H1 (cell line): ENCODE measurements around the gene ACTR8. TPM values are rescaled to one million over a fixed set of nuclear protein-coding genes. Genes with fewer than 3 reads are reported as not detected.

ENCODE experiments used
- CTCF ChIA-PET: fragments of 300-600 bp; sonication (Branson Sonifier 250); formaldehyde crosslinking; loops from one replicate; lab custom pipeline; 2021; ENCODE audit not compliant: partially characterized antibody; lab: Charles Lee
- POLR2A ChIA-PET: fragments of 300-600 bp; sonication (Branson Sonifier 250); formaldehyde crosslinking; loops from one replicate; lab custom pipeline; 2021; ENCODE audit warnings: inconsistent platforms; ENCODE audit not compliant: partially characterized antibody; lab: Charles Lee
- DNase-seq, 2 experiments: peaks; one replicate each; pipeline versions ENCODE4 v3.0.0 to v3.0.0-alpha.2; 2010 to 2022; ENCODE audit warnings: low spot score in 2 of 2, low read depth in 1 of 2, mixed read lengths in 1 of 2
- FAIRE-seq: peaks from 2 replicates; lab custom pipeline; 2011; peaks lifted over from hg19 to GRCh38; lab: Jason Lieb, UNC
- H2AFZ ChIP-seq: 2 replicates; pipeline ENCODE4 v1.8.1; 2012; ENCODE audit warnings: low read length, inconsistent platforms
- H2AK5ac ChIP-seq: 2 replicates; pipeline ENCODE4 v1.6.1; 2013; ENCODE audit warnings: low read depth, low read length
- H2BK120ac ChIP-seq: replicated peaks from 2 replicates; pipeline ENCODE3; 2013; ENCODE audit warnings: low read depth, low read length, inconsistent platforms
- H2BK12ac ChIP-seq: 2 replicates; pipeline ENCODE4 v1.6.1; 2013; ENCODE audit warnings: low read depth, low read length
- H2BK15ac ChIP-seq: 2 replicates; pipeline ENCODE4 v1.6.1; 2013; ENCODE audit warnings: low read length
- H2BK20ac ChIP-seq: 2 replicates; pipeline ENCODE4 v1.6.1; 2013; ENCODE audit warnings: low read length
- H2BK5ac ChIP-seq: 2 replicates; pipeline ENCODE4 v1.6.1; 2013; ENCODE audit warnings: low read depth, low read length
- H3K14ac ChIP-seq: 2 replicates; pipeline ENCODE4 v1.6.1; 2013; ENCODE audit warnings: inconsistent platforms; ENCODE audit not compliant: insufficient read length
- H3K18ac ChIP-seq: 2 replicates; pipeline ENCODE4 v1.6.1; 2013; ENCODE audit warnings: low read length; ENCODE audit errors: extremely low read depth
- H3K23ac ChIP-seq: 2 replicates; pipeline ENCODE4 v1.6.1; 2013; ENCODE audit warnings: inconsistent platforms; ENCODE audit not compliant: insufficient read length
- H3K23me2 ChIP-seq: 2 replicates; pipeline ENCODE4 v1.6.1; 2013; ENCODE audit warnings: low read depth, low read length
- H3K27ac ChIP-seq: 2 replicates; pipeline ENCODE4 v1.6.1; 2011; ENCODE audit warnings: low read depth, low read length, inconsistent platforms
- H3K27me3 ChIP-seq, 4 experiments: replicated peaks in 1 of 4; 1 replicate in 1 of 4; 2 replicates in 3 of 4; pipeline versions ENCODE4 v1.6.1 to v1.8.1; 2011 to 2013; ENCODE audit warnings: low read length in 3 of 4, mild to moderate bottlenecking in 3 of 4, inconsistent platforms in 2 of 4, mixed read lengths in 2 of 4, moderate library complexity in 1 of 4; ENCODE audit not compliant: control insufficient read depth in 3 of 4, insufficient read depth in 3 of 4; ENCODE audit errors: extremely low read depth in 1 of 4
- H3K36me3 ChIP-seq, 4 experiments: 2 replicates each; pipeline versions ENCODE4 v1.6.1 to v1.8.1; 2011 to 2013; ENCODE audit warnings: mild to moderate bottlenecking in 4 of 4, low read length in 3 of 4, moderate library complexity in 2 of 4, control low read depth in 1 of 4, inconsistent platforms in 1 of 4; ENCODE audit not compliant: insufficient read depth in 4 of 4, control insufficient read depth in 2 of 4
- H3K4ac ChIP-seq: replicated peaks from 2 replicates; pipeline ENCODE3; 2013; ENCODE audit warnings: low read length, low read depth, mixed read lengths, inconsistent platforms; ENCODE audit not compliant: insufficient read length
- H3K4me1 ChIP-seq, 4 experiments: replicated peaks in 1 of 4; 1 replicate in 1 of 4; 2 replicates in 3 of 4; pipeline versions ENCODE4 v1.6.1 to v1.8.1; 2011 to 2013; ENCODE audit warnings: low read length in 3 of 4, inconsistent platforms in 2 of 4, mixed read lengths in 1 of 4; ENCODE audit not compliant: insufficient read depth in 4 of 4, control insufficient read depth in 3 of 4
- H3K4me2 ChIP-seq, 2 experiments: 2 replicates each; pipeline versions ENCODE4 v1.6.1 to v1.8.1; 2011 to 2013; ENCODE audit warnings: low read depth in 2 of 2, low read length in 2 of 2, control low read depth in 1 of 2, inconsistent platforms in 1 of 2, mild to moderate bottlenecking in 1 of 2; ENCODE audit not compliant: insufficient read depth in 1 of 2
- H3K4me3 ChIP-seq, 4 experiments: fragments of 200-600, 300-600 bp in 1 of 4; sonication (generic), shearing (Covaris generic), sonication (Bioruptor Twin) in 1 of 4; 2 replicates each; pipeline versions ENCODE4 v1.5.1 to v1.8.1; 2011 to 2016; ENCODE audit warnings: low read length in 4 of 4, low read depth in 3 of 4, control low read depth in 2 of 4, inconsistent platforms in 2 of 4, mild to moderate bottlenecking in 2 of 4, mixed read lengths in 1 of 4, moderate library complexity in 1 of 4; ENCODE audit not compliant: insufficient read depth in 2 of 4; ENCODE audit errors: extremely low read depth in 1 of 4
- H3K56ac ChIP-seq: replicated peaks from 2 replicates; pipeline ENCODE3; 2013; ENCODE audit warnings: low read depth, mild to moderate bottlenecking, mixed read lengths, low read length, inconsistent platforms; ENCODE audit not compliant: insufficient read length
- H3K79me1 ChIP-seq: 2 replicates; pipeline ENCODE4 v1.6.1; 2013; ENCODE audit warnings: low read depth, low read length, control low read depth
- H3K79me2 ChIP-seq, 2 experiments: 2 replicates each; pipeline versions ENCODE4 v1.6.1 to v1.8.1; 2012 to 2013; ENCODE audit warnings: low read length in 2 of 2, mild to moderate bottlenecking in 2 of 2, inconsistent platforms in 1 of 2; ENCODE audit not compliant: insufficient read depth in 2 of 2, control insufficient read depth in 1 of 2
- H3K9ac ChIP-seq, 4 experiments: replicated peaks in 1 of 4; 1 replicate in 1 of 4; 2 replicates in 3 of 4; pipeline versions ENCODE4 v1.6.1 to v1.8.1; 2011 to 2013; ENCODE audit warnings: low read depth in 3 of 4, low read length in 3 of 4, control low read depth in 2 of 4, mild to moderate bottlenecking in 2 of 4, moderate library complexity in 2 of 4, inconsistent platforms in 1 of 4; ENCODE audit errors: extremely low read depth in 1 of 4
- H3K9me3 ChIP-seq, 2 experiments: 2 replicates each; pipeline versions ENCODE4 v1.6.1 to v1.8.1; 2012 to 2013; ENCODE audit warnings: mild to moderate bottlenecking in 2 of 2, moderate library complexity in 2 of 2, control low read depth in 1 of 2, inconsistent platforms in 1 of 2, low read depth in 1 of 2, low read length in 1 of 2, mixed read lengths in 1 of 2; ENCODE audit not compliant: insufficient read depth in 2 of 2
- H4K20me1 ChIP-seq, 2 experiments: replicated peaks in 1 of 2; 2 replicates each; pipeline versions ENCODE3 to v1.8.1; 2011 to 2013; ENCODE audit warnings: inconsistent platforms in 2 of 2, low read length in 2 of 2, mild to moderate bottlenecking in 1 of 2; ENCODE audit not compliant: insufficient read depth in 2 of 2, control insufficient read depth in 1 of 2
- H4K5ac ChIP-seq: 2 replicates; pipeline ENCODE4 v1.6.1; 2013; ENCODE audit warnings: low read length, low read depth, mixed read lengths, inconsistent platforms; ENCODE audit not compliant: insufficient read length
- H4K8ac ChIP-seq: 2 replicates; pipeline ENCODE4 v1.8.0; 2013; ENCODE audit warnings: mild to moderate bottlenecking, moderate library complexity, low read length, inconsistent platforms; ENCODE audit not compliant: insufficient read depth; ENCODE audit errors: extremely low read depth
- H4K91ac ChIP-seq: replicated peaks from 2 replicates; pipeline ENCODE3; 2013; ENCODE audit warnings: low read length, mixed read lengths, inconsistent platforms; ENCODE audit not compliant: insufficient read length
- ASH2L ChIP-seq: fragments of 200-600, 300-600 bp; sonication (generic); IDR thresholded peaks from one replicate; pipeline ENCODE4 v1.7.1; 2017; ENCODE audit warnings: low read length
- NRF1 ChIP-seq: IDR thresholded peaks from 2 replicates; pipeline ENCODE4 v1.6.1; 2011; ENCODE audit warnings: mild to moderate bottlenecking, low read depth, low read length, improper control_type of control experiment
- polyA plus RNA-seq, 7 experiments: library from polyadenylated mRNA; depleted of rRNA in 3 of 7; stranded (reverse) in 5 of 7; unstranded in 2 of 7; fragments of >200 nt in 5 of 7; fragments of 200-250 nt in 2 of 7; gene quantifications; 1 replicate in 5 of 7; 2 replicates in 1 of 7; 4 replicates in 1 of 7; pipeline versions ENCODE4 v1.2.1 to v1.2.3, GENCODE V29; 2011 to 2013; ENCODE audit warnings: missing spikeins in 2 of 7, mixed read lengths in 2 of 7
- total RNA-seq: library from RNA; stranded (reverse); fragmentation: NEBNext Ultra II Directional; extraction: Animal tissue kit (Norgen Biotek cat#: 25700); gene quantifications from 2 replicates; pipeline ENCODE4 v1.2.1, GENCODE V29; 2021

The ACTR8 gene
- total and polyA plus RNA-seq, 2 of the 8 experiments (the other 6 are each of a cell fraction or from before 2014, with no cell fraction given), result 8.3 to 26.9 TPM

DNA sequence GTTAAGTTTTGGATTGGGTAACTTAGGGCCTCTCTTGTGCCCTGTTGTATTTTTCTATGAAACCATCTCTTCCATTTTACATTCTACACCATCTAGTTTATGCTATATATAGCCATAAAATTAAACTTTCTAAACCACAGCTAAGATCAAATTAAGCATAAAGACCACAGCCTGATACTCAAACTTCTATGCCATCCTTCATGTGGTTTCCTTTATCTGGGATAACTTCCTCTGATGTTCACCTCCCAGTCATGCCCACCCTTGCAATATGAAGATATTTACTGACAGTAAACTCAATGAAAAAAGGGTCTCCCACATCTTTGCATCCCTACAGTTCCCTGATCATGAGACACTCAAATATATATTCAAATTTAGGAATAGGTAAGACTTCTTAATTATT lies 5.5 kb upstream of the ACTR8 start:
- H2AK5ac ChIP-seq, result no peak overlapping the region
- POLR2A ChIA-PET, result interaction anchor here (0.6 to 1.2 kb wide), 2 partner anchors 15 to 62 kb away, joined by 4 read pairs; no protein-coding TSS in a partner anchor

More for the DNA sequence above, 5.5 kb upstream of the ACTR8 start:
- H2BK5ac ChIP-seq, result no peak overlapping the region
- H3K23me2 ChIP-seq, result peaks cover 3% of the 10 kb centered on the region; the same call in 1 of the 2 replicates
- no peak overlapping the region for H3K9ac ChIP-seq
- H3K4me2 ChIP-seq, result no peak overlapping the region
- no peaks in the 10 kb centered on the region for H3K27me3 ChIP-seq
- peaks cover 0 to 2% of the 10 kb centered on the region in 2 experiments for H4K20me1 ChIP-seq
- H2BK120ac ChIP-seq, result no peak overlapping the region
- no peaks in the 10 kb centered on the region for H3K79me1 ChIP-seq
- DNase-seq, result no peak
- no peak overlapping the region for H3K23ac ChIP-seq
- peaks cover 3 to 26% (median 11%) of the 10 kb centered on the region in 4 experiments; a peak in 6 of 8 replicates for H3K36me3 ChIP-seq
- no peaks in the 10 kb centered on the region for H3K9me3 ChIP-seq
- H2BK12ac ChIP-seq, result no peak overlapping the region
- no peak overlapping the region for H3K27ac ChIP-seq
- H3K4ac ChIP-seq, result no peak overlapping the region
- no peak overlapping the region for H2AFZ ChIP-seq
- no peak for FAIRE-seq
- H4K8ac ChIP-seq, result no peak overlapping the region
- no peak overlapping the region for H3K4me3 ChIP-seq
- no peak overlapping the region for H3K14ac ChIP-seq
- H3K79me2 ChIP-seq, result peaks cover 0 to 37% of the 10 kb centered on the region in 2 experiments; a peak in 3 of 4 replicates
- H3K18ac ChIP-seq, result no peak overlapping the region
- H4K5ac ChIP-seq, result no peak overlapping the region
- H3K4me1 ChIP-seq, result peaks cover 0 to 4% (median 2%) of the 10 kb centered on the region in 4 experiments; a peak in 3 of 7 replicates
- CTCF ChIA-PET, result interaction anchor here (0.9 kb wide), 1 partner anchor 42 kb away, joined by 3 read pairs; no protein-coding TSS in a partner anchor
- no peak overlapping the region for H3K56ac ChIP-seq
- no peak overlapping the region for H4K91ac ChIP-seq
- no peak overlapping the region for H2BK20ac ChIP-seq
- TF ChIP-seq ASH2L, result no peak
- no peak for TF ChIP-seq NRF1
- no peak overlapping the region for H2BK15ac ChIP-seq
